Measurements from ENCODE around the gene USP48. TPM values are rescaled to one million over a fixed set of nuclear protein-coding genes. Genes with fewer than 3 reads are reported as not detected.

USP48 gene
- total and polyA plus RNA-seq, 10 of the 15 experiments (the other 5 are each of a cell fraction or from before 2014, with no cell fraction given) = 21.2 to 115 (median 75.5) TPM

GRCh38 chr1:21685946-21686678 lies 96.8 kb downstream of the USP48 start:
- H3K4me3 ChIP-seq = no peak overlapping the region
- intact Hi-C loops (cut with micrococcal nuclease; ENCODE audit: unreplicated experiment) (no loop called here), in situ Hi-C loops (cut with MboI) (no loop called here)
- no peaks in the 10 kb centered on the region for H4K20me1 ChIP-seq (ENCODE audit: control insufficient read depth, insufficient read depth)
- FAIRE-seq = no peak
- no peak overlapping the region for H3K27ac ChIP-seq (ENCODE audit: control insufficient read depth, insufficient read depth)
- no peaks in the 10 kb centered on the region for H3K27me3 ChIP-seq (replicated peaks in 1 of 2; ENCODE audit: control insufficient read depth in 2 of 2, insufficient read depth in 2 of 2, low read length in 1 of 2)
- no TSS peak for BruUV-seq (replicated peaks)
- no peak overlapping the region for H3K9ac ChIP-seq (ENCODE audit: control insufficient read depth, insufficient read depth, low read length)
- no peak overlapping the region for H2AFZ ChIP-seq (ENCODE audit: control insufficient read depth, low read depth, low read length)
- no peaks in the 10 kb centered on the region for H3K9me3 ChIP-seq (replicated peaks; ENCODE audit: control insufficient read depth, insufficient read depth, low read length)
- ChIA-PET CTCF (no interaction called here), POLR2A (no interaction called here), RAD21 (ENCODE audit: unreplicated experiment) (no interaction called here), SMC1A (ENCODE audit: uncharacterized antibody, unreplicated experiment) (no interaction called here)
- ATAC-seq = no peak
- no peak for DNase-seq (ENCODE audit: low read depth, low spot score)
- H3K36me3 ChIP-seq (ENCODE audit: control insufficient read depth in 2 of 2, insufficient read depth in 2 of 2, low read length in 1 of 2) = peaks cover 9 to 39% of the 10 kb centered on the region in 2 experiments
- no peaks in the 10 kb centered on the region for H3K79me2 ChIP-seq (ENCODE audit: control insufficient read depth, insufficient read depth, low read length)
- H3K4me2 ChIP-seq (ENCODE audit: control insufficient read depth, insufficient read depth) = no peak overlapping the region
- TF ChIP-seq SPI1 (IDR thresholded peaks at IDR 0.05; ENCODE audit: borderline replicate concordance, insufficient read depth, low read depth, low read length) (peak; percentile 32; the same call in 1 of the 2 replicates), SRF (IDR thresholded peaks at IDR 0.05; ENCODE audit: low read depth in 2 of 2, low read length in 2 of 2) (no peak)
- WGBS (ENCODE audit: insufficient coverage, insufficient replicate concordance, low lambda C conversion rate, missing lambda C conversion rate) = 97% methylated on average over 4 of the region's 4 CpGs
- H3K4me1 ChIP-seq (ENCODE audit: control insufficient read depth, insufficient read depth, low read length) = no peaks in the 10 kb centered on the region

GRCh38 chr1:21681426-21681825 lies 101.5 kb downstream of the USP48 start:
- ChIA-PET CTCF (no interaction called here), RAD21 (ENCODE audit: unreplicated experiment) (no interaction called here), SMC1A (ENCODE audit: uncharacterized antibody, unreplicated experiment) (no interaction called here), POLR2A (no interaction called here)
- Histone ChIP-seq H4K20me1 (ENCODE audit: control insufficient read depth, insufficient read depth) (no peaks in the 10 kb centered on the region), H3K4me3 (no peak overlapping the region), H3K4me2 (ENCODE audit: control insufficient read depth, insufficient read depth) (no peak overlapping the region), H2AFZ (ENCODE audit: control insufficient read depth, low read depth, low read length) (no peak overlapping the region), H3K9ac (ENCODE audit: control insufficient read depth, insufficient read depth, low read length) (no peak overlapping the region), H3K4me1 (ENCODE audit: control insufficient read depth, insufficient read depth, low read length) (no peaks in the 10 kb centered on the region), H3K9me3 (replicated peaks; ENCODE audit: control insufficient read depth, insufficient read depth, low read length) (no peaks in the 10 kb centered on the region), H3K36me3 (ENCODE audit: control insufficient read depth in 2 of 2, insufficient read depth in 2 of 2, low read length in 1 of 2) (peaks cover 4 to 38% of the 10 kb centered on the region in 2 experiments; a peak in 3 of 4 replicates), H3K79me2 (ENCODE audit: control insufficient read depth, insufficient read depth, low read length) (no peaks in the 10 kb centered on the region), H3K27ac (ENCODE audit: control insufficient read depth, insufficient read depth) (no peak overlapping the region), H3K27me3 (replicated peaks in 1 of 2; ENCODE audit: control insufficient read depth in 2 of 2, insufficient read depth in 2 of 2, low read length in 1 of 2) (no peaks in the 10 kb centered on the region)
- intact Hi-C loops (cut with micrococcal nuclease; ENCODE audit: unreplicated experiment) (no loop called here), in situ Hi-C loops (cut with MboI) (no loop called here)
- ATAC-seq = no peak
- BruUV-seq (replicated peaks) = no TSS peak
- no peak for FAIRE-seq
- TF ChIP-seq POLR2AphosphoS2 (IDR thresholded peaks at IDR 0.05; ENCODE audit: low read depth, low read length) (0 out of 2 replicates have a peak, but pooled peaks have one; percentile 29), JUNB (IDR thresholded peaks at IDR 0.05) (no peak), CBFB (IDR thresholded peaks at IDR 0.05; ENCODE audit: low read depth) (no peak), EGR1 (IDR thresholded peaks at IDR 0.05; ENCODE audit: borderline replicate concordance in 1 of 2, low read depth in 2 of 2, low read length in 2 of 2) (no peak), E2F4 (IDR thresholded peaks at IDR 0.05; ENCODE audit: low read depth, low read length) (no peak), NR2C1 (IDR thresholded peaks at IDR 0.05) (no peak), FOXM1 (IDR thresholded peaks at IDR 0.05; ENCODE audit: low read depth, low read length) (no peak)
- 84% methylated on average over 9 of the region's 9 CpGs for WGBS (ENCODE audit: insufficient coverage, insufficient replicate concordance, low lambda C conversion rate, missing lambda C conversion rate)
- DNase-seq (ENCODE audit: low read depth, low spot score) = no peak

Data from GM12878 (cell line).